PC-3 (cell line): ENCODE results near the gene MAPKAPK3.

Experiments
- CTCF ChIP-seq: fragments of 300-600 bp; sonication (generic); conservative IDR thresholded peaks from 2 replicates; pipeline ENCODE4 v1.5.1; 2017; ENCODE audit warnings: antibody characterized with exemption, low read depth, mild to moderate bottlenecking, low read length
- EZH2 ChIP-seq: fragments of 300-600 bp; sonication (generic); IDR thresholded peaks from one replicate; pipeline ENCODE4 v1.6.1; 2017; ENCODE audit warnings: antibody characterized with exemption, mild to moderate bottlenecking, low read length; ENCODE audit not compliant: unreplicated experiment

GRCh38 chr3:50644561-50644960 is 27.6 kb downstream of the MAPKAPK3 start:
- TF ChIP-seq CTCF, result no peak
- TF ChIP-seq EZH2, result no peak
